Measurements from ENCODE around the gene SCAF4. TPM values are rescaled to one million over a fixed set of nuclear protein-coding genes. Genes with fewer than 3 reads are reported as not detected.
A peak's percentile ranks its signal among the peaks of the same experiment; 100 is the strongest.
"Not testable (repeated sequence)": the region's sequence is repeated elsewhere in the genome, so short reads cannot be mapped to it uniquely, and the experiment has no call there.

SCAF4 gene
- total RNA-seq, 6 experiments from 2014 or later: 10.1 to 18.5 (median 13.7) TPM

GRCh38 chr21:31654340-31654739 lies 77.6 kb downstream of the SCAF4 start:
- no peak for DNase-seq
- ATAC-seq: no peak
- intact Hi-C loops (cut with DNase I): no loop called here

GRCh38 chr21:31651491-31651890 lies 80.4 kb downstream of the SCAF4 start:
- H3K4me3 ChIP-seq; DNase-seq; H3K9me3 ChIP-seq; intact Hi-C loops (cut with DNase I); H3K27me3 ChIP-seq; H3K36me3 ChIP-seq: not testable (repeated sequence)
- Histone ChIP-seq H3K4me1 (peaks cover 0 to 24% (median 0%) of the 10 kb centered on the region in 4 donors), H3K27ac (peak overlapping the region in 2 of 3 donors; percentile 49 to 62)
- WGBS (ENCODE audit: insufficient coverage, low coverage, low lambda C conversion rate, missing lambda C conversion rate): 65% methylated on average over 4 of the region's 4 CpGs
- peak; percentile 85 to 90 (median 88) for ATAC-seq

More at GRCh38 chr21:31654340-31654739, 77.6 kb downstream of the SCAF4 start:
- WGBS (ENCODE audit: insufficient coverage, low coverage, low lambda C conversion rate, missing lambda C conversion rate): 93% methylated on average over 4 of the region's 20 CpGs
- H3K27ac ChIP-seq: no peak overlapping the region
- no peak overlapping the region for H3K4me3 ChIP-seq
- TF ChIP-seq POLR2A (IDR thresholded peaks at IDR 0.05): no peak
- no peak for TF ChIP-seq CTCF (IDR thresholded peaks at IDR 0.05)
- no peaks in the 10 kb centered on the region for H3K27me3 ChIP-seq
- no peaks in the 10 kb centered on the region for H3K9me3 ChIP-seq
- no peaks in the 10 kb centered on the region for H3K36me3 ChIP-seq
- H3K4me1 ChIP-seq: peaks cover 0 to 37% (median 5%) of the 10 kb centered on the region in 4 donors

GRCh38 chr21:31650930-31651329 lies 81.0 kb downstream of the SCAF4 start:
- intact Hi-C loops (cut with DNase I): no loop called here
- 98% methylated on average over 3 of the region's 3 CpGs for WGBS (ENCODE audit: insufficient coverage, low coverage, low lambda C conversion rate, missing lambda C conversion rate)
- Histone ChIP-seq H3K9me3 (no peaks in the 10 kb centered on the region), H3K4me1 (peaks cover 0 to 19% (median 0%) of the 10 kb centered on the region in 4 donors), H3K27me3 (no peaks in the 10 kb centered on the region), H3K27ac (peak overlapping the region in 1 of 3 donors; percentile 49), H3K36me3 (no peaks in the 10 kb centered on the region), H3K4me3 (no peak overlapping the region)
- ATAC-seq: no peak
- no peak for DNase-seq
- TF ChIP-seq POLR2A (IDR thresholded peaks at IDR 0.05) (no peak), CTCF (IDR thresholded peaks at IDR 0.05) (no peak)

- Histone ChIP-seq H3K4me1 (peaks cover 0 to 17% (median 0%) of the 10 kb centered on the region in 4 donors), H3K36me3 (no peaks in the 10 kb centered on the region), H3K4me3 (no peak overlapping the region), H3K27ac (no peak overlapping the region), H3K27me3 (no peaks in the 10 kb centered on the region), H3K9me3 (no peaks in the 10 kb centered on the region)
- DNase-seq: no peak
- WGBS (ENCODE audit: insufficient coverage, low coverage, low lambda C conversion rate, missing lambda C conversion rate): 82% methylated on average over 3 of the region's 3 CpGs
- TF ChIP-seq POLR2A (IDR thresholded peaks at IDR 0.05) (no peak), CTCF (IDR thresholded peaks at IDR 0.05) (no peak)
- intact Hi-C loops (cut with DNase I): no loop called here
- no peak for ATAC-seq
Observed at GRCh38 chr21:31647650-31648049, 84.3 kb downstream of the SCAF4 start.

GRCh38 chr21:31644643-31645042 lies 87.3 kb downstream of the SCAF4 start:
- Histone ChIP-seq H3K36me3 (peaks cover 0 to 3% (median 0%) of the 10 kb centered on the region in 4 donors), H3K27me3 (no peaks in the 10 kb centered on the region), H3K27ac (no peak overlapping the region), H3K9me3 (no peaks in the 10 kb centered on the region), H3K4me3 (no peak overlapping the region), H3K4me1 (peaks cover 0 to 6% (median 0%) of the 10 kb centered on the region in 4 donors)
- ATAC-seq: peak; percentile 27 to 57 (median 49)
- no peak for DNase-seq
- WGBS (ENCODE audit: insufficient coverage, low coverage, low lambda C conversion rate, missing lambda C conversion rate): 45% methylated on average over 3 of the region's 4 CpGs
- intact Hi-C loops (cut with DNase I): no loop called here
- no peak for TF ChIP-seq POLR2A (IDR thresholded peaks at IDR 0.05)
- TF ChIP-seq CTCF (IDR thresholded peaks at IDR 0.05): no peak

Data from right lobe of liver (tissue), 6 donors.